Measurements from ENCODE around the gene DDAH1.

DNA sequence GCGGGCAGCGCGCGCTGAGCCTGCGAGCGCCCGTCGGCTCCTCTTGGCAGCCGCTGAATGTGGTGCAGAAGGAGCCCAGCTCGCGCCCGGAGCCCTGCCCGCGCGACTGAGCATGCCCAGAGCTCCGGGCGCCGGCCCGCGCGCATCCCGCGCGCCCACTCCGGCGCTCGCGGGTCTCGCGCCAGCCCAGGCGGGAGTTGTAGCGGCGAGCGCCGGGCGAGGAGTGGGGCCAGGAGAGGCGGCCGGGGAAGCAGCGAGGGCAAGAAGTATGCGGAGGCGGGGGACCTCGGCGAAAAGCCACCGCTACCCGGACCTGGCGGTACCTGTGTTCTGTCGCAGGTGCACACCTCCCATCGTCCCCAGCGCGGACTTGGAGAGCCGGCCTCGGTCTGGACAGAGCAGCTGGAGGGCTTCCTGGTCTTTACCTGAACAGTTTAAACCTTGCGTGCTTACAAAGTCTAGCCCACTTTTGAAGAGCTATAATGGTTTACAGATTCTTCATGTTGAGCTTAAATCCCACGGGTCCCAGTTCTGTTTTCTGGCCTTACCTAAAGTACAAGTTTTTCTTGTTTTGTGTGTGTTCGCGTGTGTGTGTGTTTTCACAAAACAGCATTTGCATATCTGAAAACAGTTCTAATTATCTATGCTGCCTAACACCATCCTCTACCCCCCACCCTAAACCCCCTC, at the start of gene DDAH1:
- no peak for TF ChIP-seq EZH2 (IDR thresholded peaks at IDR 0.05; ENCODE audit: borderline replicate concordance)
- TF ChIP-seq, protein P1, sequence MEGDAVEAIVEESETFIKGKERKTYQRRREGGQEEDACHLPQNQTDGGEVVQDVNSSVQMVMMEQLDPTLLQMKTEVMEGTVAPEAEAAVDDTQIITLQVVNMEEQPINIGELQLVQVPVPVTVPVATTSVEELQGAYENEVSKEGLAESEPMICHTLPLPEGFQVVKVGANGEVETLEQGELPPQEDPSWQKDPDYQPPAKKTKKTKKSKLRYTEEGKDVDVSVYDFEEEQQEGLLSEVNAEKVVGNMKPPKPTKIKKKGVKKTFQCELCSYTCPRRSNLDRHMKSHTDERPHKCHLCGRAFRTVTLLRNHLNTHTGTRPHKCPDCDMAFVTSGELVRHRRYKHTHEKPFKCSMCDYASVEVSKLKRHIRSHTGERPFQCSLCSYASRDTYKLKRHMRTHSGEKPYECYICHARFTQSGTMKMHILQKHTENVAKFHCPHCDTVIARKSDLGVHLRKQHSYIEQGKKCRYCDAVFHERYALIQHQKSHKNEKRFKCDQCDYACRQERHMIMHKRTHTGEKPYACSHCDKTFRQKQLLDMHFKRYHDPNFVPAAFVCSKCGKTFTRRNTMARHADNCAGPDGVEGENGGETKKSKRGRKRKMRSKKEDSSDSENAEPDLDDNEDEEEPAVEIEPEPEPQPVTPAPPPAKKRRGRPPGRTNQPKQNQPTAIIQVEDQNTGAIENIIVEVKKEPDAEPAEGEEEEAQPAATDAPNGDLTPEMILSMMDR (IDR thresholded peaks at IDR 0.05; ENCODE audit: poor library complexity) = no peak
